Measurements from ENCODE around the gene STK32A.

Gene STK32A

DNA sequence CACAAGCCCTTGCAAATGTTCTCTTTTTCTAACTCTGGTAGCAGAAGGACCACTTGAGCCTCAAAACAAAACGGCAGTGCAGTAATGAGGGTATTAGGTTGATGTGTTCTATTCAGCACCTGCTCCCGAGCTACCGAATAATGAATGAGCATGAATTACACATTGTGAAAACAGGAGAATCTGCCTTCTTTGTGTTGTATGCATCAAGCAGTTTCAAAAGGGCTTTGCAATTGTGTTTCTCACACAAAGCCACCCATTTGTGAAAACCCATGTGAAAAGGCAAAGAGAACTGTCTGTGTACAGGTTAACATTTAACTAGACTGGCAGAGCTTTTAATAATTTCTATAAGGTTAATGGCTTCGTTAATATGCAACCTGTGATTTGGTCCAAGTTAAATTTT is 97.8 kb downstream of the STK32A start:
- TF ChIP-seq, protein P1, sequence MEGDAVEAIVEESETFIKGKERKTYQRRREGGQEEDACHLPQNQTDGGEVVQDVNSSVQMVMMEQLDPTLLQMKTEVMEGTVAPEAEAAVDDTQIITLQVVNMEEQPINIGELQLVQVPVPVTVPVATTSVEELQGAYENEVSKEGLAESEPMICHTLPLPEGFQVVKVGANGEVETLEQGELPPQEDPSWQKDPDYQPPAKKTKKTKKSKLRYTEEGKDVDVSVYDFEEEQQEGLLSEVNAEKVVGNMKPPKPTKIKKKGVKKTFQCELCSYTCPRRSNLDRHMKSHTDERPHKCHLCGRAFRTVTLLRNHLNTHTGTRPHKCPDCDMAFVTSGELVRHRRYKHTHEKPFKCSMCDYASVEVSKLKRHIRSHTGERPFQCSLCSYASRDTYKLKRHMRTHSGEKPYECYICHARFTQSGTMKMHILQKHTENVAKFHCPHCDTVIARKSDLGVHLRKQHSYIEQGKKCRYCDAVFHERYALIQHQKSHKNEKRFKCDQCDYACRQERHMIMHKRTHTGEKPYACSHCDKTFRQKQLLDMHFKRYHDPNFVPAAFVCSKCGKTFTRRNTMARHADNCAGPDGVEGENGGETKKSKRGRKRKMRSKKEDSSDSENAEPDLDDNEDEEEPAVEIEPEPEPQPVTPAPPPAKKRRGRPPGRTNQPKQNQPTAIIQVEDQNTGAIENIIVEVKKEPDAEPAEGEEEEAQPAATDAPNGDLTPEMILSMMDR (IDR thresholded peaks at IDR 0.05; ENCODE audit: extremely low read depth, insufficient read depth, missing control alignments), result no peak
- no peak for DNase-seq (ENCODE audit: low spot score)
- in situ Hi-C loops (cut with MboI; ENCODE audit: low pct_unique_long_range_greater_than_20kb, low sequenced_read_pairs, unreplicated experiment), result no loop called here

DNA sequence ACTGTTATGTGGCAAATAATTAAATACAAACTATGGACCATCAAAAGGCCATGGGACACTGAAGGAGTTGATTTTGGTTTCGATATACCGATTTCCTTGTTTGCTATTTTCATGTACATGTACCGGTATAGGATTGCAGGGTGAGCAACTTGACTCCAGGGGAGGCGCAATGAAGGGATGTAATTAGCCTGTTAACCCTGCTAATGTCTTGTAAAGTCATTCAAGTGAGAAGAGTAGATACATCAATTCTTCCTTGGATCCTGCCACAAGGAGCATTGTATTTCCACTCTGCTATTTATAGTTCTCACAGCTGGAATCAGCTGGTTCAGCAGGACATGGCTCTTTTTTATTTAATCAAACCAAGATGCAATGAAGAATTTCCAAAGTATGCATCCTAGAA is 102.0 kb downstream of the STK32A start:
- TF ChIP-seq, protein P1 (IDR thresholded peaks at IDR 0.05; ENCODE audit: extremely low read depth, insufficient read depth, missing control alignments), result no peak

DNA sequence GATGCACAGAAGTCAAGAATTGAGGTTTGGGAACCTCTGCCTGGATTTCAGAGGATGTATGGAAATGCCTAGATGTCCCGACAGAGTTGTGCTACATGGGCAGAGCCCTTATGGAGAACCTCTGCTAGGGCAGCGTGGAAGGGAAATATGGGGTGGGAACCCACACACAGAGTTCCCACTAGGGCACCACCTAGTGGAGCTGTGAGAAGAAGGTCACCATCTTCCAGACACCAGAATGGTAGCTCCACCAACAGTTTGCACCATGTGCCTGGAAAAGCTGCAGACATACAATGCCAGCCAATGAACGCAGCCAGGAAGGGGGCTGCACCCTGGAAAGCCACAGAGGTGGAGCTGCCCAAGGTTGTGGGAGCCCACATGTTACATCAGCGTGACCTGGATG is 104.5 kb downstream of the STK32A start:
- no peak for DNase-seq (ENCODE audit: low spot score)
- in situ Hi-C loops (cut with MboI; ENCODE audit: low pct_unique_long_range_greater_than_20kb, low sequenced_read_pairs, unreplicated experiment), result no loop called here
- TF ChIP-seq, protein P1 (IDR thresholded peaks at IDR 0.05; ENCODE audit: extremely low read depth, insufficient read depth, missing control alignments), result peak; percentile 10

More for the DNA sequence above, 102.0 kb downstream of the STK32A start:
- no peak for DNase-seq (ENCODE audit: low spot score)
- in situ Hi-C loops (cut with MboI; ENCODE audit: low pct_unique_long_range_greater_than_20kb, low sequenced_read_pairs, unreplicated experiment), result no loop called here

DNA sequence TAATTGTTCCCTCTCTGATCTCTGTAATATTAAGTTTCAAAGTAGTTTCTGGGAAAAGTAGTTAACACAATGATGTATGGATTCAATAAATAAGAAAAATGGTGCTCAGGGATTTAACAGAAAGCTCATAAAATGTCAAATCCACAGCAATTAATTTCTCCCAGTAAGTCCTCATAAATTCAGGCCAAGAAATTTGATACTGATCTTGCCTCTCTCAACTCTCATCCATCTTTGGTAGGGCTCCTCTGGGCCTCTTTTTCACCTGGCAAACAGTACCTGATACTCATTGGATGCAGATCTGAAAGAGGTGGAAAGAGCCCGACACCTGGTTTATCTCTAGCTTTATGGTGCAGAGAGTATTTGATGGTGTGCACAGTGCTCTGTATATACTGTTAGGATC is 106.1 kb downstream of the STK32A start:
- DNase-seq (ENCODE audit: low spot score), result no peak
- in situ Hi-C loops (cut with MboI; ENCODE audit: low pct_unique_long_range_greater_than_20kb, low sequenced_read_pairs, unreplicated experiment), result no loop called here

DNA sequence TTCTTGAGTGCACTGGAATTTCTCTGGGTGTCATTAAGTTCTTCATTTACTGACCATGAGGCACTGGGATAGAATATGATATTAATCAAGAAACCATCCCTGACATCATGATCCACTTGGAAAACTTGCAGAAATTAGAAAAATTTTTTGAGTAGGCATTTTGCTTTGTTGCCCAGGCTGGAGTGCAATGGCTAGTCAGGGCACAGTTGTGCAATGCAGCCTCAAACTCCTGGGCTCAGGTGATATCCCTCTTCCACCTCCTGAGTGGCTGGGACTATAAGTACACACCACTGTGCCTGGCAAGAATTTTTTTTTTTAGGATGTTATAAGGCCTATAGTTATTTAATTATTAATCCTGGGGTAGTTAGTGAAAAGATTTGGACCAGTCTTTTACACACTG is 106.5 kb downstream of the STK32A start:
- in situ Hi-C loops (cut with MboI; ENCODE audit: low pct_unique_long_range_greater_than_20kb, low sequenced_read_pairs, unreplicated experiment), result no loop called here
- DNase-seq (ENCODE audit: low spot score), result no peak

More for the DNA sequence above, 106.1 kb downstream of the STK32A start:
- TF ChIP-seq, protein P1 (IDR thresholded peaks at IDR 0.05; ENCODE audit: extremely low read depth, insufficient read depth, missing control alignments), result no peak

DNA sequence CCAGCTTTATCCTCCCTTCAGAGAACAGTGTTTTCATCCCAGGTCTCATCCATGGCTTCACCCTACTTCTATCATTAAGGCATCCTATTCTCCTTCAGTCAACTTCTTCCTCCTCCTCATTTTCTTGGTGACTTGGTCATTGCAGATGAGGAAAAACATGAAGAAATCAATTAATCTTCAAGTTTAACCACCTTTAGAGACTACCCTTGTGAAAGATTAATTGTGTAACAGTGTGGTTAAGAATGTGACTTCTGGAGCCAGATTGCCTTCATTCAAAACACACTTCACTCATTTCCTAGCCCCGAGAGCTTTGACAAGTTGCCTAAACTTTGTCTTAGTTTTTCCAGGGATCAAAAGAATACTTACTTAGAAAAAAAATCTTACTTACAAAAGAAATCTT is 110.0 kb downstream of the STK32A start:
- DNase-seq (ENCODE audit: low spot score), result no peak
- in situ Hi-C loops (cut with MboI; ENCODE audit: low pct_unique_long_range_greater_than_20kb, low sequenced_read_pairs, unreplicated experiment), result no loop called here
- TF ChIP-seq, protein P1 (IDR thresholded peaks at IDR 0.05; ENCODE audit: extremely low read depth, insufficient read depth, missing control alignments), result no peak

More for the DNA sequence above, 106.5 kb downstream of the STK32A start:
- TF ChIP-seq, protein P1 (IDR thresholded peaks at IDR 0.05; ENCODE audit: extremely low read depth, insufficient read depth, missing control alignments), result no peak
